T-helper 2 cell treated with Interferon-gamma antibody and Interleukin-4, amounts not matched to agents 5 μg/mL and 100 μg/mL, for 36 hours (primary cell): ENCODE measurements around the gene FAM193A.

Experiments
- DNase-seq: peaks from one replicate; pipeline ENCODE4 v3.0.0; 2021; ENCODE audit warnings: low spot score
- H3K27ac Mint-ChIP-seq: one replicate; pipeline ENCODE4 v1.8.0; 2021; ENCODE audit warnings: mild to moderate bottlenecking, mixed read lengths
- H3K27me3 Mint-ChIP-seq: one replicate; pipeline ENCODE4 v1.8.0; 2021; ENCODE audit warnings: low read depth, mixed read lengths
- H3K36me3 Mint-ChIP-seq: one replicate; pipeline ENCODE4 v1.8.0; 2021; ENCODE audit warnings: low read depth, mixed read lengths
- H3K4me1 Mint-ChIP-seq: one replicate; pipeline ENCODE4 v1.8.0; 2021; ENCODE audit warnings: low read depth, mixed read lengths
- H3K4me3 Mint-ChIP-seq: one replicate; pipeline ENCODE4 v1.8.0; 2022; ENCODE audit warnings: mild to moderate bottlenecking, moderate library complexity, mixed read lengths
- H3K9me3 Mint-ChIP-seq: one replicate; pipeline ENCODE4 v1.8.0; 2021; ENCODE audit warnings: mixed read lengths

Gene FAM193A

DNA sequence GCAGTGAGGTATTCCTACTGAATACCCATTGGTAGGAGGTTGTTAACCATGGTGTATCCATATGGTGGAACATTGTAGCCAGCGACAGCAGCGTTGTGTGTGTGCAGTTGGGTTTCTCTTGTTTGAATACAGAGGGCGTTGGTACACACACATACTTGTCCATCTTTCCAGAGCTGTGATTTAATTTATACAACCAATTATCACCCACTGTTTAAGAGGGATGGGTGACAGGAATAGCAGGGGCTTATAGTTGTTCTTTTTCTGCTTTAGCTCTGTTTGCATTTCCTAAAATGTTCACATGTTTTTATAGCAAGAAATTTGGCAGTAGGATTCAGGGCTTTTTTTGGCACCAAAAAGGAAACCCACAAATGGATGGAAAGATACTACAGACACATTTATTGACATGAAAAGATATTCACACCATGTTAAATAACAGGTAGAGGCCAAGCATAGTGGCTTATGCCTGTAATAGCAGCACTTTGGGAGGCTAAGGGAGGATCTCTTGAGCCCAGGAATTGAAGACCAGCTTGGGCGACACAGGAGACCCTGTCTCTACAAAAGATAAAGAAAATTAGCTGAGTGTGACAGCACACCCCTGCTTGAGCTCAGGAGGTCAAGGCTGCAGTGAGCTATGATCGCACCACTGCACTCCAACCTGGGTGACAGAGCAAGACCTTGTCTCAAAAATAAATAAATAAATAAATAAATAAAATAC is 159.1 kb downstream of the FAM193A start:
- no peak overlapping the region for H3K27ac Mint-ChIP-seq
- H3K36me3 Mint-ChIP-seq, result peaks cover 65% of the 10 kb centered on the region
- peaks cover 3% of the 10 kb centered on the region for H3K4me1 Mint-ChIP-seq
- no peaks in the 10 kb centered on the region for H3K9me3 Mint-ChIP-seq
- no peak overlapping the region for H3K4me3 Mint-ChIP-seq
- no peak for DNase-seq
- no peaks in the 10 kb centered on the region for H3K27me3 Mint-ChIP-seq

DNA sequence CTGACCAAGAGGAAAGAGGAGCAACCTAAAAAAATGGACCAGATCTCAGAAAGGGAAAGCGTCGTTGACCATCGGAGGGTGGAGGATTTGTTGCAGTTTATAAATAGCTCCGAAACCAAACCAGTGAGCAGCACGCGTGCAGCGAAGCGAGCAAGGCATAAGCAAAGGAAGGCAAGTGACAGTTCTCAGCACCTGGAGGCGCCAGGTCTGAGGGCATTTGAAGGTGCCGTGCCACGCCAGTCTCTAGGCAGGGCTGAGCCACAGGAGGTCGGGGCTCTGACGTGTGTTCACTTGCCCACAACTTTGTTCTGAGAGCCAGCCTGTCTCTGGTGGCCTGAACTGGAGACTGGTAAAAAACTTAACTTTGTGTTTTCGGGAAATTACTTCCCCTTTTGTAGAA is 160.0 kb downstream of the FAM193A start:
- DNase-seq, result no peak
- no peaks in the 10 kb centered on the region for H3K9me3 Mint-ChIP-seq
- no peak overlapping the region for H3K4me3 Mint-ChIP-seq
- no peaks in the 10 kb centered on the region for H3K27me3 Mint-ChIP-seq
- H3K27ac Mint-ChIP-seq, result no peak overlapping the region
- no peaks in the 10 kb centered on the region for H3K4me1 Mint-ChIP-seq
- peaks cover 61% of the 10 kb centered on the region for H3K36me3 Mint-ChIP-seq

DNA sequence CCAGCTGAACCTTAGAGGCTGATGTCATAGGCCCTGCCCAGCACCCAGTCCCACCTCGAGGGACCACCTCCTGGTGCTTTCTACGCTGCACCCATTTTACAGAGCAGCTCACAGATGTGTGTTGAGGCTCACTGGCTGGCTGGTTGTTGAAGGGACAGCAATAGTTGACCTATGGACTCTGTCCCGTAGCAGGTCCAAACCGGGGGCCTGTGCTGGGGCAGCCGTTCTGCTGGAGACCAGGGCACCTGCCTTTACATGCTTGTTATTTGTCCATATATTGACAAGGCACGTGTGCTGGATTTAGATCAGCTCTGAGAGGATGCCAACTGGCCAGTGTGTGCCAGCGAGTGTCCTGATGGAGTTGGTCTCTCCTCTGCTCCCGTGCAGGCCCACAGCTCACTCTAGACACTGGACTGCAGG is 161.6 kb downstream of the FAM193A start:
- Mint-ChIP-seq H3K4me1 (no peaks in the 10 kb centered on the region), H3K27ac (no peak overlapping the region)

DNA sequence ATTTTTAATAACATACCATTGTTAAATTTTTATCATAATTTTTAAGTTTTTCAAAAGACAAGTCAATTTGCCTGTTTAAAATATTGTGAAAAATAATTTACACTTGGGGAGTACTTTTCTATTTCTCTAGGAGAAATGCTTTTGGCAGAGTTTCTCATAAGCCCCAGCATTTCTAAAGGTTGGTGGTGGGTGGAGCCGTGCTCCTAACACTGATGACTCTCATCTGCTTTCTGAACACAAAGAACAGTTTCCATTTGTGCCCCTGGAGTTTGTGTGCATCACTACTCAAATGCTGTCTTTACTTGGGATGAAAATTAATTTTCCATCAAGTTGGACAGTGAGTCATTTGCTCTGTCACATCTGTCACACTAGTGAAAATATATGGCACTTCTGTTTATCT is 162.1 kb downstream of the FAM193A start:
- H3K4me1 Mint-ChIP-seq, result no peaks in the 10 kb centered on the region
- no peaks in the 10 kb centered on the region for H3K27me3 Mint-ChIP-seq
- no peak for DNase-seq
- H3K27ac Mint-ChIP-seq, result no peak overlapping the region
- H3K9me3 Mint-ChIP-seq, result no peaks in the 10 kb centered on the region
- no peak overlapping the region for H3K4me3 Mint-ChIP-seq
- H3K36me3 Mint-ChIP-seq, result peaks cover 68% of the 10 kb centered on the region

More for the DNA sequence above, 161.6 kb downstream of the FAM193A start:
- H3K9me3 Mint-ChIP-seq, result no peaks in the 10 kb centered on the region
- DNase-seq, result no peak
- no peak overlapping the region for H3K4me3 Mint-ChIP-seq
- peaks cover 70% of the 10 kb centered on the region for H3K36me3 Mint-ChIP-seq
- H3K27me3 Mint-ChIP-seq, result no peaks in the 10 kb centered on the region

DNA sequence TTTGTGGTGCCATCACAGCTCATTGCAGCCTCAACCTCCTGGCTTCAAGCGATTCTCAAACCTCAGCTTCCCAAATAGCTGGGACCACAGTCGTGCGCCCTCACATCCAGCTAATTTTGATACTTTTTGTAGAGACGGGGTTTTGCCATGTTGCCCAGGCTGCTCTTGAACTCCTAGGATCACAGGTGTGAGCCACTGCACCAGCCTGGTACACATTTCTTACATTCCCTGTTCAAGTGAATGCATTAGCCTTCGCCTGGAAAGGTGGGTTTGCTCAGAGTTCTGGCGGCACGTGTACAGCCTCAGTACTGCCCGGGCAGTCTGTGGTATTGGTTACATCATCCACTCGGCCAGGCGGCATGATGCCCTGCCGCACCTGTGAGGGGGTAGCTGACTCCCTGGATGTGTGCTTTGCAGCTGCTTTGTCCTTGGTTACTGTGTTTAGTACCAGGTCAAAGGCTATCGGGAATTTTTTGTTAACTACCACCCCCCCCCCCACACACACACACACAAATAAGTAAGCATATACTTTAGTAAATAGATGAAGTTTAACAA is 162.6 kb downstream of the FAM193A start:
- no peak overlapping the region for H3K27ac Mint-ChIP-seq
- no peak for DNase-seq

DNA sequence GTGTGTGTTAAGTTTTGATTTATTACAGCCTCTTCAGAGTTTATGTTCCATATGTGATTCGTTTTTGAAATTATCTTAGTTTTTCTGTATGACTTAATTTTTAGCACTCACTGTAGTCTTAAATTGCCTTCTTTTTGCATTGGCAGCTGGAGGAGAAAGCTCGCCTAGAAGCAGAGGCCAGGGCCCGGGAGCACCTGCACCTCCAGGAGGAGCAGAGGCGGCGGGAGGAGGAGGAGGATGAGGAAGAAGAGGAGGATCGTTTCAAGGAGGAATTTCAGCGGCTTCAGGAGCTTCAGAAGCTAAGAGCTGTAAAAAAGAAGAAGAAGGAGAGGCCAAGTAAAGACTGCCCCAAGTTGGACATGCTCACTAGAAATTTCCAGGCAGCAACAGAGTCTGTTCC is 163.1 kb downstream of the FAM193A start:
- DNase-seq, result no peak
- H3K4me3 Mint-ChIP-seq, result no peak overlapping the region
- no peaks in the 10 kb centered on the region for H3K9me3 Mint-ChIP-seq
- H3K36me3 Mint-ChIP-seq, result peaks cover 62% of the 10 kb centered on the region
- no peaks in the 10 kb centered on the region for H3K4me1 Mint-ChIP-seq
- H3K27ac Mint-ChIP-seq, result peak overlapping the region; percentile 39
- H3K27me3 Mint-ChIP-seq, result no peaks in the 10 kb centered on the region

More for the DNA sequence above, 162.6 kb downstream of the FAM193A start:
- Mint-ChIP-seq H3K4me3 (no peak overlapping the region), H3K36me3 (peaks cover 64% of the 10 kb centered on the region), H3K27me3 (no peaks in the 10 kb centered on the region), H3K4me1 (no peaks in the 10 kb centered on the region), H3K9me3 (no peaks in the 10 kb centered on the region)

DNA sequence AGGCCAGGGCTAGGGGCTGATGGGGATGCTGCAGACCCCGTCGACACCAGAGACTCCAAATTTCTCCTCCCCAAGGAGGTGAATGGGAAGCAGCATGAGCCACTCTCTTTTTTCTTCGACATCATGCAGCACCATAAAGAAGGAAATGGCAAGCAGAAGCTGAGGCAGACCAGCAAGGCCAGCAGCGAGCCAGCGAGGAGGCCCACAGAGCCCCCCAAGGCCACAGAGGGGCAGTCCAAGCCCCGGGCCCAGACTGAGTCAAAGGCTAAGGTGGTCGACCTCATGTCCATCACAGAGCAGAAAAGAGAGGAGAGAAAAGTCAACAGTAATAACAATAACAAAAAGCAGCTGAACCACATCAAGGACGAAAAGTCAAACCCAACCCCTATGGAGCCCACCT is 163.6 kb downstream of the FAM193A start:
- Mint-ChIP-seq H3K4me3 (no peak overlapping the region), H3K4me1 (no peaks in the 10 kb centered on the region), H3K9me3 (no peaks in the 10 kb centered on the region), H3K27ac (no peak overlapping the region), H3K36me3 (peaks cover 60% of the 10 kb centered on the region), H3K27me3 (no peaks in the 10 kb centered on the region)
- no peak for DNase-seq

DNA sequence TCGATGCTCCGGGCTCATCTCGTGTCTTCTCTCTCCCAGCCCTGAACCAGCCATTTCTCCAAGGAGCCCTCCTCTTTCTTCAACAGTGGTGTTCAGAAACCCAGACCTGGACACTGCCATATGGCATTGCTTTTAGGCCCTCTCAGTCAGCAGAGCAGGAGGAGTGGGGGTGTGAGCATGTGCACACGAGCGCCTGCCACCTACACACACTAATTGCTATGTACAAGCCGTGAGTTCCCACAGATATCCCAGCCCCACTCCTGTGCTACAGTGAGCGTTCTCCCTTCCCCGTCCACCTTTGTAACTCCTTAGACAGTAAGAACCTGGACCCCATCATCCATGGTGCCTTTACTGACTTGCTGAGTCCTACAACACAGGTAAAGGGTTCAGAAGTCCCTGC is 165.9 kb downstream of the FAM193A start:
- peaks cover 53% of the 10 kb centered on the region for H3K36me3 Mint-ChIP-seq
- no peak overlapping the region for H3K4me3 Mint-ChIP-seq
- DNase-seq, result no peak
- no peaks in the 10 kb centered on the region for H3K27me3 Mint-ChIP-seq
- H3K4me1 Mint-ChIP-seq, result no peaks in the 10 kb centered on the region
- no peak overlapping the region for H3K27ac Mint-ChIP-seq
- no peaks in the 10 kb centered on the region for H3K9me3 Mint-ChIP-seq

DNA sequence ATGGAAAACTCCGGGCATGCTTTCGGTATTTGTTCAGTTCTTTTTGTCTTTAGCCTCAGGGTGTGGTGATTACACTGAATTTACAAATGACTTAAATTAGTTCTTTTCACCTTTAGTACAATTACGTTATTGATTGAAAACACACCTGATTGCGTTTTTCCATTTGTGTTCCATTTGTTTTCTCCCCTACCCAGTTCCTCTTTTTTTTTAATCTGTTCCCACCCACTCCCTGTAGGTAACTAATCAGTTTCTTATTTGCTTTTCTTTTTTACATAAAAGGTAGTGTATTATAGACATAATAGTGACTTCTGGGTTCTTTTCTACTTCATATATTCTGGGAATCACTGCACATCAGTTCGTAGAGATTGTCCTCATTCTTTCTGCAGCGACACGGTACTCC is 166.3 kb downstream of the FAM193A start:
- Mint-ChIP-seq H3K4me1 (no peaks in the 10 kb centered on the region), H3K27me3 (no peaks in the 10 kb centered on the region), H3K36me3 (peaks cover 50% of the 10 kb centered on the region), H3K27ac (no peak overlapping the region), H3K9me3 (no peaks in the 10 kb centered on the region), H3K4me3 (no peak overlapping the region)
- no peak for DNase-seq

DNA sequence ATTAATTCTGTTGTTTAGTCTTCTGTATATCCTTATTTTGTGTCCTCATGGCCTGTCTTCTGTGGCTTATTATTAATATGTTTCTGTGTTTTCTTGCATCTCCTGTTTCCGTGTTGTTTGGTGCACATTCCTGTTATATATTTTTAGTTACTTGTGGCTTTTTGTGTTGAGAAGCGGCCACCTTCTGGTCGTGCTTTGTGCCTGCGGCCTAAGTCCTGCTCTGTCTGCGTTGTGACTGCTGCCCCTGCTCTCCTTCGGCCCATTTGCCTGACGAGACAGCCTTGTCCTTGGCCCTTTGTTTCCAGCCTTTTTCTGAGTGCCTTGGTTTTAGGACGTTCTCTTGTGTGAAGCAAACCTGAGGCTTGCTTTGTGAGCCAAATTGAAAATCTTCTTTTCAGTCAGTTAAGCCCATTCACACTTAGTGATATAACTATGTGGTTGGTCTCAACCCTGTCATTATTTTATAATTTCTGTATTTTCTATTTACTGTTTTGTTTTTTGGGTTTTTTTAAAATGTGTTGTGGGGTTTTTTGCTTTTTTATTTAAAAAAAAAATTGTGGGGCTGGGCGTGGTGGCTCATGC is 175.9 kb downstream of the FAM193A start:
- Mint-ChIP-seq H3K27me3 (no peaks in the 10 kb centered on the region), H3K9me3 (no peaks in the 10 kb centered on the region), H3K36me3 (peaks cover 21% of the 10 kb centered on the region), H3K4me1 (peaks cover 13% of the 10 kb centered on the region), H3K27ac (peak overlapping the region; percentile 38), H3K4me3 (no peak overlapping the region)
- DNase-seq, result no peak

DNA sequence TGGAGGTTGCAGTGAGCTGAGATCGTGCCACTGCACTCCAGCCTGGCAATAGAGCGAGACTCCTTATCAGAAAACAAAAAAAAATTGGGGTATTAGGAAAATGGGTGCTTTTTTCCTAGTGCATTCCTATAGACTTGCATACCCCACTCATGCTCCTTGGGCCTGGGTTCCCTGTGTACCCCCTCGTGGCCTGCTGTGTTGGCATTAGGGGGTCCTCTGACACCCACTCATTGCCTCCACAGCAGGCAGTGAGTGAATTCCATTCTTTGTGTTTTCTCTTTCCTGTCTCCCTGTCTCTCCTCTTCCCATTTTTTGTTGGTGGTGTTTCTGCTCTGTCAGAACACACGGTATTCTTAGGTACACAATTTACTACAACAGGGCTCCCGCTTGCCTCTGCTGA is 176.9 kb downstream of the FAM193A start:
- Mint-ChIP-seq H3K4me3 (peak overlapping the region; percentile 63), H3K36me3 (peaks cover 23% of the 10 kb centered on the region), H3K9me3 (no peaks in the 10 kb centered on the region), H3K27ac (no peak overlapping the region), H3K4me1 (peaks cover 13% of the 10 kb centered on the region), H3K27me3 (no peaks in the 10 kb centered on the region)
- DNase-seq, result no peak

DNA sequence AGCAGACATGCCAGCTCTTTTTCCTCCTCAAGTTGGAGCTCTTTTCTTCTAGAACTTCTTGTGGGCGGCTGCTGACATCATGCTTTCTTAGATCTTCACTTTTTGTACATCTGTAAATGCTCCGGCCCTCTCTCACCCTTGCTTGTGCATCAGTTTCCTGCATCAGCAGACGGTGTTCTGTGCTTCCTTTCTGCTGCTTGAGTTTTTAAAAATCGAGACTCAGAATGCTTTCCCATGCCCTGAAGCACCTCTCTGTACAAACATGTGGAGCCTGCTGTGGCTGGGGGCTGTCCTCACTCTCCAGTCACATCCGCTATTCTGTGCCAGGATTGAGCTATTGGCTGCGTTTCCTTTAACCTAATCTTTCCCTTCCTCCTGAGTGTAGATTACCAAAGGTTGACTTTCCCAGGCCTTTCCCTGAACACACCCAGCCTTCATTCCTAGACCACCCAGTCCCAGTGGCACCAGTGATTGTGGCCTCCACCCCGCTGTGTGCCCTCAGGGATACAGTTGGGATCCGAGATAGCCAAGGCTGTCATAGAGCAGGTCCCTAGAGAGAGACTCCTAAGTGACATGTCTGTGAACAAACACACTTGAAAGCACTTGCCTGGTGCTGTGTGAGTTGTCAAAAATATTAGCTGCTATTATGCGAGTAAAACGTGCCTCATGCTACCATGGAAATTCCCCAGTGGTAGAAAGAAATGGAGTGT is 177.8 kb downstream of the FAM193A start:
- H3K27ac Mint-ChIP-seq, result peak overlapping the region; percentile 82
- DNase-seq, result peak; percentile 32
- peak overlapping the region; percentile 63 for H3K4me3 Mint-ChIP-seq
- no peaks in the 10 kb centered on the region for H3K27me3 Mint-ChIP-seq
- no peaks in the 10 kb centered on the region for H3K9me3 Mint-ChIP-seq
- peaks cover 27% of the 10 kb centered on the region for H3K36me3 Mint-ChIP-seq
- H3K4me1 Mint-ChIP-seq, result peaks cover 13% of the 10 kb centered on the region

DNA sequence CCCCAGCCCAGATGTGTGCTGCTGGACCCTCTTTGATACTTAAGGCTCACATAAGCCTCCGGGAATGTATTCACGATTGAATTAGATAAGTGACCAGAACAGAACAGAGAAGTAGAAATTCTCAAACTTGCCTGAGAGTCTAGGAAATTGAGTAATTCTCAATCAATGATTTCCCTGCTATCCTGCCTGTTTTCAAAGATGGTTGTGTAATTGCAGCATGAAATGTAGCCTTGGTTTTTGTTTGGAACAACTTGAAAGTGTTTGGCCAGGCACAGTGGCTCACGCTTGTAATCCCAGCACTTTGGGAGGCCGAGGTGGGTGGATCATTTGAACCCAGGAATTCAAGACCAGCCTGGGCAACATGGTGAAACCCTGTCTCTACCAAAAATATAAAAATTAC is 178.5 kb downstream of the FAM193A start:
- peaks cover 31% of the 10 kb centered on the region for H3K36me3 Mint-ChIP-seq
- no peak for DNase-seq
- H3K4me1 Mint-ChIP-seq, result peaks cover 13% of the 10 kb centered on the region
- H3K4me3 Mint-ChIP-seq, result no peak overlapping the region
- H3K27ac Mint-ChIP-seq, result no peak overlapping the region
- no peaks in the 10 kb centered on the region for H3K9me3 Mint-ChIP-seq
- no peaks in the 10 kb centered on the region for H3K27me3 Mint-ChIP-seq

DNA sequence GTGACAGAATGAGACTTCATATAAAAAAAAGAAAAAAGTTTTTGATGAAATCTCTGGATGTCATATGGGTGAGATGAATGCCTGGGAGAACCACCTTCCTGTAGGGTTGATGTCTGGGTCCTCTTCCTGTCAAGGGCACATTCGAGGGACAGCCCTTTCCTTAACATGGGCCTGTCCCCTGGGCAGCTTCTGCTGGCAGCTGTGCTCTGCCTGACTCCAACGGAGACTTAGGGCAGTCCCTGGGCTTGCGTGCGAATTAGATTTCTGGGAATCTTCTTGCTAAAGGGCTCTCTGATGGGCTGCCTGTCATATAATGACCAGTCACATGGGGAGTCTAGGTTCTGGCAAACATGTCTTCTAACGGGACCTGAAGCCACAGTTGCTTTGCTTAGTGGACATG is 179.0 kb downstream of the FAM193A start:
- Mint-ChIP-seq H3K4me3 (no peak overlapping the region), H3K36me3 (peaks cover 31% of the 10 kb centered on the region), H3K27me3 (no peaks in the 10 kb centered on the region), H3K27ac (no peak overlapping the region), H3K9me3 (no peaks in the 10 kb centered on the region), H3K4me1 (peaks cover 13% of the 10 kb centered on the region)
- DNase-seq, result no peak
